Measurements from ENCODE around the gene THSD4.

DNA sequence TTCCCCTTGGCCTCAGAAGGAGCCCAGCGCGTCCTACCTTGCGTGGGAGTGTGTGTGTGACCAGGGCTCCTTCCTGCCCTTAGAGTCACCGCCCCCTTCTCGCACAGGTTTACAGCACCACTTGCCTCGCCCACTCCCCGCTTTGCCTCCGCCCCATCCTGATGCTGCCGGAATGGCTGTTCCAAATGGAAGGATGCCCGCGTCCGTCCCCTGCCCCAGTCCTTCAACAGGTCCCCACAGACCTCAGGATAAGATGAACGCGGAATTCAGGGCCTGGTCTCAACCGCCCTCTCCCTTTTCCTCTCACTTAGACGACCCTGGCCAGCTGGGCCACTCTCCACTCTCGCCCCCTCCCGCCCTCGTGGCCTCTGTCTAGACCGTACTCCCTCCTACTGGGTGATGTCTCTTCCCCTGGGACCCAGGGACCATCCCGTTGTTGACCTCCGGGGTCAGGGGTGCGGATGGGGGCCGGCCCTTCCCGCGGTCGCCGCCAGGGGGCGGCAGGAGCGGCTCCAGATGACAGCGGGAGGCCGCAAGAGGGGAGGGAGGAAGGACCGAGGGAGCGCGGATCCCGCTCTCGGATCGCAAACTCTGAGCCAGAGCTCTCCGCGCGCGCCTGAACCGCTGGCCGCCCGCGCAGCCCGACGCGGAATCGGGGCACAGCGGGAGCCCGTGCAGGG, at the start of gene THSD4:
- TF ChIP-seq, protein P1, sequence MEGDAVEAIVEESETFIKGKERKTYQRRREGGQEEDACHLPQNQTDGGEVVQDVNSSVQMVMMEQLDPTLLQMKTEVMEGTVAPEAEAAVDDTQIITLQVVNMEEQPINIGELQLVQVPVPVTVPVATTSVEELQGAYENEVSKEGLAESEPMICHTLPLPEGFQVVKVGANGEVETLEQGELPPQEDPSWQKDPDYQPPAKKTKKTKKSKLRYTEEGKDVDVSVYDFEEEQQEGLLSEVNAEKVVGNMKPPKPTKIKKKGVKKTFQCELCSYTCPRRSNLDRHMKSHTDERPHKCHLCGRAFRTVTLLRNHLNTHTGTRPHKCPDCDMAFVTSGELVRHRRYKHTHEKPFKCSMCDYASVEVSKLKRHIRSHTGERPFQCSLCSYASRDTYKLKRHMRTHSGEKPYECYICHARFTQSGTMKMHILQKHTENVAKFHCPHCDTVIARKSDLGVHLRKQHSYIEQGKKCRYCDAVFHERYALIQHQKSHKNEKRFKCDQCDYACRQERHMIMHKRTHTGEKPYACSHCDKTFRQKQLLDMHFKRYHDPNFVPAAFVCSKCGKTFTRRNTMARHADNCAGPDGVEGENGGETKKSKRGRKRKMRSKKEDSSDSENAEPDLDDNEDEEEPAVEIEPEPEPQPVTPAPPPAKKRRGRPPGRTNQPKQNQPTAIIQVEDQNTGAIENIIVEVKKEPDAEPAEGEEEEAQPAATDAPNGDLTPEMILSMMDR (conservative IDR thresholded peaks at IDR 0.05; ENCODE audit: low read length), result no peak
- no peak for TF ChIP-seq EZH2phosphoT487 (IDR thresholded peaks at IDR 0.05; ENCODE audit: borderline replicate concordance)

All from Loucy (cell line).